ENCODE measurements around the gene LCAT.
A peak's percentile ranks its signal among the peaks of the same experiment; 100 is the strongest.
"Not testable (repeated sequence)": the region's sequence is repeated elsewhere in the genome, so short reads cannot be mapped to it uniquely, and the experiment has no call there.

The LCAT gene

GRCh38 chr16:67946966-67947558 lies 3.1 kb upstream of the LCAT start:
- no peak for DNase-seq

GRCh38 chr16:67946128-67946569 lies 2.2 kb upstream of the LCAT start:
- DNase-seq: no peak

- DNase-seq: no peak
Measured at GRCh38 chr16:67945392-67945933, 1.5 kb upstream of the LCAT start.

- DNase-seq: no peak
Measured at GRCh38 chr16:67944690-67945391, 921 bp upstream of the LCAT start.

- no peak for DNase-seq
Measured at GRCh38 chr16:67943256-67943618, 683 bp downstream of the LCAT start.

GRCh38 chr16:67942510-67943255 lies 1.2 kb downstream of the LCAT start:
- no peak for DNase-seq

- peak; percentile 55 for DNase-seq
Measured at GRCh38 chr16:67942200-67942509, 1.8 kb downstream of the LCAT start.

GRCh38 chr16:67941469-67942199 lies 2.3 kb downstream of the LCAT start:
- no peak for DNase-seq

- no peak for DNase-seq
Measured at GRCh38 chr16:67940446-67941089, 3.4 kb downstream of the LCAT start.

GRCh38 chr16:67939507-67940445 lies 4.1 kb downstream of the LCAT start:
- no peak for DNase-seq

- DNase-seq: not testable (repeated sequence)
Measured at GRCh38 chr16:67937713-67938112, 6.2 kb downstream of the LCAT start.

GRCh38 chr16:67936880-67937605 lies 6.9 kb downstream of the LCAT start:
- peak; percentile 90 for DNase-seq

- DNase-seq: peak; percentile 61
Measured at GRCh38 chr16:67936124-67936879, 7.6 kb downstream of the LCAT start, which contains the start of gene PSMB10. TSS of gene PSMB10 (minus strand) at chr16:67936850. CDS start at chr16:67936749, 101 bp downstream.

GRCh38 chr16:67935402-67936123 lies 8.4 kb downstream of the LCAT start:
- peak; percentile 98 for DNase-seq

GRCh38 chr16:67935101-67935401 lies 8.9 kb downstream of the LCAT start:
- DNase-seq: no peak

- DNase-seq: no peak
Measured at GRCh38 chr16:67934306-67935100, 9.4 kb downstream of the LCAT start.

- DNase-seq: no peak
Measured at GRCh38 chr16:67933805-67934204, 10.1 kb downstream of the LCAT start.

- DNase-seq: no peak
Measured at GRCh38 chr16:67932462-67932840, 11.5 kb downstream of the LCAT start.

Data from activated CD4-positive, alpha-beta T cell treated with anti-CD3 and anti-CD28 coated beads, Interleukin-2, amount 50 U/mL, for 16 hours (primary cell).